ACC112 (cell line): ENCODE data around the gene PMFBP1.
"Not testable (repeated sequence)": the region's sequence is repeated elsewhere in the genome, so short reads cannot be mapped to it uniquely, and the experiment has no call there.

Experiments used
- H2AFZ ChIP-seq: fragments of 200-600 bp; sonication (generic); one replicate; pipeline ENCODE4 v1.6.0; 2017; ENCODE audit warnings: antibody characterized with exemption, low read length; ENCODE audit not compliant: unreplicated experiment
- H3K27ac ChIP-seq: fragments of 200-600 bp; sonication (generic); 2 replicates; pipeline ENCODE4 v1.5.1; 2014; ENCODE audit warnings: low read depth, mild to moderate bottlenecking, antibody characterized with exemption, low read length, moderate library complexity
- H3K27me3 ChIP-seq: fragments of 200-600 bp; sonication (generic); 2 replicates; pipeline ENCODE4 v1.6.1; 2014; ENCODE audit warnings: mild to moderate bottlenecking, antibody characterized with exemption, low read length, moderate library complexity, mixed read lengths; ENCODE audit not compliant: insufficient read depth
- H3K36me3 ChIP-seq: fragments of 200-600 bp; sonication (generic); 2 replicates; pipeline ENCODE4 v1.6.1; 2016; ENCODE audit warnings: mild to moderate bottlenecking, antibody characterized with exemption, low read length, moderate library complexity, mixed read lengths; ENCODE audit not compliant: insufficient read depth
- H3K4me1 ChIP-seq: fragments of 200-600 bp; sonication (generic); one replicate; pipeline ENCODE4 v1.6.1; 2016; ENCODE audit warnings: low read length, mixed read lengths; ENCODE audit not compliant: insufficient read depth, unreplicated experiment, control insufficient read depth
- H3K4me3 ChIP-seq: fragments of 200-600 bp; sonication (generic); 2 replicates; pipeline ENCODE4 v1.5.1; 2014; ENCODE audit warnings: mild to moderate bottlenecking, low read depth, low read length
- H3K79me2 ChIP-seq: fragments of 200-600 bp; sonication (generic); one replicate; pipeline ENCODE4 v1.6.0; 2016; ENCODE audit warnings: low read length; ENCODE audit not compliant: control insufficient read depth, unreplicated experiment, insufficient read depth

PMFBP1 gene

DNA sequence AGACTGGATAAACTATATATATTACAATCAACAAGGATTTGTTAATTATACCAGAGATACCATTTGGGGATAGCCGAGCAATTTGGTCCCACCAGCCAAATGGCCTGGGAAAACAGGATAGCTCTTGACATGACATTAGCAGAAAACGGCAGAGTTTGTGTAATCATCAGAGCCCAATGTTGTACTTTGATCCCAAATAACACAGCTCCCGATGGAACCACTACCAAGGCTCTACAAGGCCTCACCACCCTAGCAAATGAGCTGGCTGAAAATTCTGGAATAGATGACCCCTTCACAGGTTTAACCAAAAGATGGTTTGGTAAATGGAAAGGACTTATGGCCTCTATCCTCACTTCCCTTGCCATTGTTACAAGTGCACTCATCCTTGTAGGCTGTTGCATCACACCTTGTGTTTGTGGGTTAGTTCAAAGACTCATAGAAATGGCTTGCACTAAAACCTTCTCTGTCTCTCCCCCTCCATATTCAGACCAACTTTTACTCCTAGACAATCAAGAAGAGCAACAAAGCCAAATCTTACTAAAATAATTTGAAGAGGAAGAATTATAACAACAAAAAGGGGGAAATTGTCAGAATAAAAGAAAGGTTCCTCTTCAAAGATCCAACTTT, 88.1 kb downstream of the PMFBP1 start:
- H3K27ac ChIP-seq: no peak overlapping the region
- no peak overlapping the region for H2AFZ ChIP-seq
- H3K27me3 ChIP-seq: no peaks in the 10 kb centered on the region
- H3K79me2 ChIP-seq: no peaks in the 10 kb centered on the region
- H3K4me3 ChIP-seq: no peak overlapping the region
- H3K36me3 ChIP-seq: peaks cover 38% of the 10 kb centered on the region
- no peaks in the 10 kb centered on the region for H3K4me1 ChIP-seq

- H3K4me1 ChIP-seq, H2AFZ ChIP-seq, H3K79me2 ChIP-seq, H3K36me3 ChIP-seq, H3K27me3 ChIP-seq, H3K27ac ChIP-seq, H3K4me3 ChIP-seq: not testable (repeated sequence)
Measured at GRCh38 chr16:72076991-72077706, 94.8 kb downstream of the PMFBP1 start.

DNA sequence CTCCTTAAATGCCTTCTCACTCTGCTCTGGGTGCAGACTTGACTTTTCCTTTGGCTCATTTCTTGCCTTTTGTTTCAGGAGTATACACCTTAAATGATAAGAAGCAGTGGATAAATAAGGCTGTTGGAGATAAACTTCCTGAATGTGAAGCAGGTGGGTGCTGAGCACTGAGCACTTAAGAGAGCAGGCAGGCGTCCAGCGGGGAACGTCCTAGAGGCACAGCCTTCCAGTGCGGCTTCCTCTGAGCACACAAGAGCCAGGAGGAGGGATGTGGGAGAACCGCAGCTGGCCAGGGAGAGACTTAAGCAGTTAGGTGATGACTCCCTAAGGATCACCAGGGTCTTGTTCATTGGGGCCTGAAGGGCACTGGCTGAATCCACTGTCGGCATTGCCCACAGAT, 96.9 kb downstream of the PMFBP1 start:
- H3K36me3 ChIP-seq, H3K4me3 ChIP-seq, H3K79me2 ChIP-seq: not testable (repeated sequence)

DNA sequence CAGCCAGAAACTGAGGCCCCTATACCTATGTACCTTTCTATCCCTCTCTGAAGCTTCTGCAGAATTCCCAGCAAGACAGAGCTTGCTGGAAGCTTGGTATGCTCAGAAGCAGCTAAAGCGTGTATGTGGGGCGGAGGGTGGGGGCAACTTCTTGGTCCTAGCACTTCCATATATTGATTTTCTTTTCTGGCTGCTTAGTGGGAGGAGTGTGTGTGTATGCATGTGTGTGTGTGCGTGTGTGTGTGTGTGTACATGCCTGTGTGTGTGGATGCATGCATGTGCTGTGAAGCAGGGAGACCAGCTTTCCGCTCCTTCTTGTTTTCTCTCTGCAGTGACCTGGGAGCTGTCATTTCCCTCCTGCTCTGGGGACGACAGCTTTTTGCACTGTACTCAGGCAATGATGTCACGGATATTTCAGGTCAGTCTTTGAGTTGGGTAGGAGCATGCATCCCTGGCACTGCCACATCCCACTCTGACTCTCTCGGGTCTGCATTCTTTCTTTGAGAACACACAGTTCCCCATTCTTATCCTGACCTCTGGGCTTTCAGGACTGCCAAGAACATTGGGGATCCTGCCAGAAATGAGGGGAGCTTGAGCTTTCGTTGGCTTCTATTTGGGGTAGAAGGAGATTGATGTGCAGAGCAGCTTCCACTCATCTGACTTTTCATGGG, 98.3 kb downstream of the PMFBP1 start:
- no peaks in the 10 kb centered on the region for H3K27me3 ChIP-seq
- H3K4me1 ChIP-seq: no peaks in the 10 kb centered on the region
- no peak overlapping the region for H3K27ac ChIP-seq
- H3K4me3 ChIP-seq: no peak overlapping the region
- no peaks in the 10 kb centered on the region for H3K36me3 ChIP-seq
- no peak overlapping the region for H2AFZ ChIP-seq
- no peaks in the 10 kb centered on the region for H3K79me2 ChIP-seq

More for the DNA sequence above, 96.9 kb downstream of the PMFBP1 start:
- H3K27ac ChIP-seq, H3K4me1 ChIP-seq, H3K27me3 ChIP-seq, H2AFZ ChIP-seq: not testable (repeated sequence)

- Histone ChIP-seq H3K36me3 (no peaks in the 10 kb centered on the region), H3K4me3 (no peak overlapping the region), H2AFZ (no peak overlapping the region), H3K27me3 (no peaks in the 10 kb centered on the region), H3K27ac (no peak overlapping the region), H3K4me1 (no peaks in the 10 kb centered on the region), H3K79me2 (no peaks in the 10 kb centered on the region)
Measured at GRCh38 chr16:72072514-72073342, 99.2 kb downstream of the PMFBP1 start.
